ENCODE results near the gene SMG1. TPM values are rescaled to one million over a fixed set of nuclear protein-coding genes. Genes with fewer than 3 reads are reported as not detected.

SMG1 gene
- 12.8 to 23.8 TPM (median 19.3 TPM) in 5 replicates for total RNA-seq (2022; extraction: Qiagen RNA extraction)

DNA sequence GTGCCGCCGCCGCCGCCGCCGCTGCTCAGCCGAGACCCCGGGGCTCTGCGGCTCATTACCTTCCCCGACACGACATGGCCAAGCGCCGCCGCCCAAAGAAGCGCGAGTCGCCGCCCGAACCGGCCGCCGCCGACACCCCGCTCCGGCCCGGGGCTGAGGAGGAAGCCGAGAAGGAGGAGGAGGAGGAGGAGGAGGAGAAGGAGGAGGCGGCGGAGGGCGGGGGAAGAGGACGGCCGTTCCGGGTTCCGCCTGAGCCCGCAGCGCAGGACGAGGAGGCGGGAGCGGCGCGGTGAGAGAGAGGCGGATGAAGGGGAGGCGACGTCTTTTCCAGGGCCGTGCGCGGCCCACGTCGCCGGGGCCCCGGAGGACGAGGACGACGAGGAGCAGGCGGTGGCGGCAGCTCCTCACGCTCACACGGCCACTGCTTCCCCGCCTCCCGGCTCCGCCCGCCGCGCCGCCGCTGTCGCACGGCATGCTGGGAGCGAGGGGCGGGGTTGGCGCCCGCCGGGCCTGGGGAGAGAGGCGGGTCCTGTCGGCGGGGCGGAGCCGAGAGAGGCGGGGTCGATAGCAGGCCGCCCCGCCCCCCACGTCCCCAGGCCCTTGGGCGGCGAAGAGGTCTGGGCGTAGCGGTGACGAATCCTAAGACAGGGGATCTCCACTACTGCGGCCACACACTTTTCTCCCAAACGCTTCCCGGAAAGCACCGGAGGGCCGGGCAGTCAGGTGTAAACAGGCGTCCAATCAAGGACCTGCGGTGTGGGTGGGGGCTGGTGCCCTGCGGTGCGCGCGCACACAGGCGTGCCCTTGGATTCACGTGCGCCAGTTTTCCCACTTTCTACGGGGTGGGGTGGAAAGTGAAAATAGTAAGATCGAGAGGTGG lies at the start of gene SMG1:
Gene SMG1, minus strand, starts transcription at position 423 of the 880 bp plus-strand sequence. Its CDS starts 367 bp downstream, at position 56.

DNA sequence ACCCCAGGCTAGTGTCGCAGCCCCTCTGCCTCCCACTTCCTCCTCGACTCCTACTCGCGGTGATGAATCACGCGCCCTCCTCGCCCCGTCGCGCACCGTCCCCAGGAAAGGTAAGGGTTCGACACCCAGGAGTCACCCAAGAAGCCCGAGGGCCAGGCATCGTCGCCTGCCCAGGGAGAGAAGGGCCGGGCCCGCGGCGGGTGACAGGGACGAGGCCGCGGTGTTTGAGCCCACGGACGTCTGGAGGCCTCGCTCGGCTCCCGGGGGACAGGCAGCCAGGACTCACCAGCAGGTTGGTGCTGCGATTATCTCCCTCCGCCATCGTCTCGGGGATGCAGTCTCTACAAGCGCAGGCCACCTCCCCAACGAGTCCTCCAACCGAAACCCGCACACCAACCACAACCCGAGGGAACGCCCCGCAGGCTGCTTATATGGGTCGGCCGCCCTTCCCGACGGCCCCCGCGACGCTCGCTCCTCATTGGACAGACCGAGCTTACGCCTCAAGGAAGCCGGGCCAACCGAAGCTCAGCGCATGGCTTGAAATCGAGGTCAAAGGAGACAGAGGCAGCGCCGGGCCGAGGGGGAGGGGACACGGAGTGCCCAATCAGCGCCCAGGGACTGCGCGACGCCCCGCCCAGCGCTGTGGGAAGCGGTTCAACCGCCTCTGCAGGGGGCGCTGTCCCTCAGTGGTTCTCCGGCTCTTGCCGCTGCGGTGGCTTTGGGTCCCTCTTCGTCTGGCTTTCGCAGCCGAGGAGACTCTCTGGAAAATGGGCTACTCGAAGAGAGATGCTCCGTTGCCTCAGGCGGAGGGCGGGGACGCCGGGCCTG lies 124.8 kb downstream of the SMG1 start, which contains the start of gene ARL6IP1:
Gene ARL6IP1, minus strand, starts transcription at position 405 of the 828 bp plus-strand sequence. Its CDS starts 83 bp downstream, at position 322.

DNA sequence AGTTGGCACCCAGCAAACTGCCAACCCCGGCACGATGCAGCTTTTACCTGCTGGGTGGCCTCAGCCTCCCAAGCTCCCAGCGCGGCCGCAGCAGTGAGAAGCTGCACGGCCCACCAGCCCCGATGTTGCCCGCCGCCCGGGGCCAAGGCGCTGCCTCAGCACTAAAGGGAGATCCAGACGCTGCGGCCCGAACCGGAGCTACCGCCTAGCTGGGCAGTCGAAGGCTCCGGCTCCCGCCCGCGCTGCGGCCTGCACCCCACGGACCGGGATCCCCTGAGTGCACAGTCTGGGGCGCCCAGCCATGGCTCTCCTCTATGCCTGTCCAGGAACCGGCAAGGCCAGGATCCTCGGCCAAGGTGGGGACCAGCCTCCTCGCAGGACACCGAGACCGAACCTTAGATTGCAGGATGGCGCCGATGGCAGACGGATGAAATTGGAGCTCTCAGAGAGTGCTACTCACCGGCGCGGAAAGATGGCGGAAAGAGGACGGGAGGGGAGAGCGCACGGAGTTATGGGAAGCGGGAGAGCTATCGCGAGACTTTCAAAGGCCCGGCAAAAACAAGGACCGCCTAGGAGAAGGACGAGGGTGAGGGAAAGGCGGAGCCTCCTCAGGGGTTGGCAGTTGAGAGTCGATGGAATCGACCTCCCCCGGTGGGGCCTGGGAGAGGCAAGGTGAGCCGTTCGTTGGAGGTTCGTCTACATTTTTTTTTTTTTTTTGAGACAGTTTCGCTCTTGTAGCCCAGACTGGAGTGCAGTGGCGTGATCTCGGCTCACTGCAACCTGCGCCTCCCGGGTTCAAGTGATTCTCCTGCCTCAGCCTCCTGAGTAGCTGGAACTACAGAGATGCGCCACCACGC lies 136.1 kb downstream of the SMG1 start, which contains the start of gene RPS15A:
Gene RPS15A, minus strand, starts transcription at position 485 of the 857 bp plus-strand sequence. CDS start 1,221 bp downstream, outside the sequence.

Other genes with a start within 250 kb of the SMG1 start
- gene RPS15A, start 136.1 kb downstream of the SMG1 start, total RNA-seq (2022; extraction: Qiagen RNA extraction): 2,215 to 2,434 TPM (median 2,300 TPM) in 5 replicates
- gene ARL6IP1, start 124.9 kb downstream of the SMG1 start, total RNA-seq (2022; extraction: Qiagen RNA extraction): 253 to 441 TPM (median 289 TPM) in 5 replicates
- gene TMC7, start 57.5 kb upstream of the SMG1 start, total RNA-seq (2022; extraction: Qiagen RNA extraction): 5.2 to 7.6 TPM (median 6.9 TPM) in 5 replicates
- 21.5 to 25.5 TPM (median 24.3 TPM) in 5 replicates for gene COQ7, start 141.2 kb upstream of the SMG1 start, total RNA-seq (2022; extraction: Qiagen RNA extraction)
- gene ITPRIPL2, start 187.6 kb upstream of the SMG1 start, total RNA-seq (2022; extraction: Qiagen RNA extraction): 12.0 to 15.9 TPM (median 15.2 TPM) in 5 replicates
- gene SYT17, start 241.8 kb upstream of the SMG1 start, total RNA-seq (2022; extraction: Qiagen RNA extraction): 9.9 to 13.8 TPM (median 12.6 TPM) in 5 replicates

All from A549 treated with Hydrocortisone at 1 μM for 4 hours (cell line).